ENCODE data around the gene CLEC10A.

- TF ChIP-seq CTCF (IDR thresholded peaks at IDR 0.05; ENCODE audit: insufficient read depth, low read length, poor library complexity, severe bottlenecking), result no peak
- TF ChIP-seq EZH2phosphoT487 (conservative IDR thresholded peaks at IDR 0.05; ENCODE audit: low read length), result no peak
These were observed 4.0 kb upstream of the CLEC10A start for GRCh38 chr17:7084088-7084487.
